Measurements from ENCODE around the gene IGSF9.

The IGSF9 gene

DNA sequence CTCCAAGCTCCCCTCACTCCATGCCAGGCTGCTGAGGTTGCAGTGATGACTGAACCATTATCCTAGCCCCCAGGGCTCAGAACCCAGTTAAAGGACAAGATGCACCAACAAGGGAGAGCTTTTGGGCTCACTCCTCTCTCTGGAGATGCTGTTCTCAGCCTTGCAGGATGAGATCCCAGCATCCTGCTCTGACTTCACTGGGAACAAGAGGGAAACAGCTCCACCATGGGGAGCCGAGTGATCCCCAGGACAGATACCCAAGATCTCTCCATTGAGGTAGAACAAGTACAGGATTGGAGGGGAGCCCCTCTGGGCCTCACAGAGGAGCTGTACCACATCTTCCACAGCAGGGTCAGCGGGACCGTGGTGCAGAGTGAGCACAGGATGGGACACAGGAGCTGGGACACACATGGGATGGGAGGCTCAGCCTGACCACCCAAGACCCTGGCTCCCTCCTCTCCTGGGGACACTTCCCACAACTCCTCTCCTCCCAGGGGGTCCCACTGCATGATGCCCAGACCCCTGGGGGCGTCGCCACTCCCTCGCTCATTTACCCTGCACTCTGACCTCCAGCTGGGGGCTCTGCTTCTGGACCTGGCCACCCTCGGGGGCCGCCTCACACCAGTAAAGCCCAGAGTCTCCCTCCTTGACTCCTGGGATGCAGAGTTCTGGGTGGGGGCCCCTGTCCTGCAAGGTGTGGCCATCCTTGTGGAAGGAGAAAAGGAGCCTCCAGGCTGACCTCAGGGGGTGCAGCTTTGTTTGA lies 27.2 kb upstream of the IGSF9 start:
- DNase-seq, result no peak

DNA sequence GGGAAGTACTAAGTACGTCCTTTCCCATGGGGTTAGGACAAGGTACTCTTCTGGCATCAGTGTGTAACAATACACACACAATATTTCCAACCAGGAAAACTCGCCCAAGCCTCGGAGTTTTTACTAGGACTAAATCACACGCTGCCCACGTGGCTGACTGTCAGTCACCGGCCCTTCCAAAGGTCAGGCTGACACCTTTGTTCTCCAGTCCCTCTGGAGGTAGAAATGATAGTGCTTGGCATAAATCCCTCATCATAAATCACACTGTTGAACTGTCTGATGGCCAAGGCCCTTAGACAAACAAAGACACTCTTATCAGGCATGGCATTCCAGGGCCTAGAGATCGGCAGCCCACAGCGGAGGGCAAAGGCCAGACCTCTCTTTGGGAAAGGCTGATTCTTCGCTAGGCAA lies 25.5 kb upstream of the IGSF9 start:
- DNase-seq, result no peak

DNA sequence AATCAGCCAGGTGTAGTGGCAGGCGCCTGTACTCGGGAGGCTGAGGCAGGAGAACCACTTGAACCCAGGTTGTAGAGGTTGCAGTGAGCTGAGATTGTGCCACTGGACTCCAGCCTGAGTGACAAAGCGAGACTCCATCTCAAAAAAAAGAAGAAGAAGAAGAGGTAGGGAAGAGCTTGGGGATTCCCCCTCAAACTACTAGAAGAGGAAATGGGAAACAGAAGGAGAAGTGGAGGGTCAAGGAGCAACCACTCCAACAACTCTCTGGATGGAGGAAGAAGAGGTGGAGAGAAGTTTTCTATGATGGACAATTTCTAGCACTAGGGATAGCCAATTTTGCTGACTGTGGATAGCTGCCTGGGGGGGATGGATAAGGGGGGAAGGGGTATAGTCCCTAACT lies 23.5 kb upstream of the IGSF9 start:
- DNase-seq, result no peak

DNA sequence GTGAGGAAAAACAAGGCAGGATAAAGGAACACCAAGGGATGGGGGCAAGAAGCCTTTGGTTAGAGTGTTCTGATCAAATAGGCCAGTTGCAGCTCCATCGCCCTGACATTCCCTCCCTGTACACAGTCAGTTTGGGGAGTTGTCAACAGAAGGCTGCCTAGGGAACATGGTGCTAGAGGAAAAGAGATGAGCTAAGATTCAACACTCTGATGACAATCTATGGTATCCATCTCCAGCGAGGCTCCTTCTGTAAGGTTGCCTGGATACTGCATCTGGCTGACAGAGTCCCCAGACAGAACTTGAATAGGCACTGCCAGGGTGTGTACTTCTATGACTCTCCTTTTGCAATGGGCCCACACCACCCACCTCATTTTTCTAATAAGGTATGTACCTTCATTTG lies 19.9 kb upstream of the IGSF9 start:
- no peak for DNase-seq

DNA sequence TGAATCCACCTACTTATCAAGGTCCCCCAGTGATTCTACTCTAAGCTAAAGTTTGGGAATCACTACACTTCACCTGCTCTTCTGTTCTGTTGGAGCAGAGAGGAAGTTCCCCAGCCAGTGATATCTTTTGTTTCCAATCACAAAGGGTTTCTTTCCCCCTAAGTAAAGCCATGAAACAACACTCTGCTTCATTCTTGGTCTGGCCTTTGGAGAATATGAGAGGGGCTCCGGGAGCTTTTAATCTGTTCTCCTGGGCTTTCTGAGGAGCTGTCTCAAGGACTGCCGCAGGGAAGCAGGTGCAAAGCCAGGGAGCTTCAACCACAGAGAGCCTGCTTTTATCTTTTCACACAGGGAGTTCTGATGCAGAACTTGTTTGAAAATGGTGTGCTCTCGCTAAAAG lies 18.7 kb upstream of the IGSF9 start:
- no peak for DNase-seq

DNA sequence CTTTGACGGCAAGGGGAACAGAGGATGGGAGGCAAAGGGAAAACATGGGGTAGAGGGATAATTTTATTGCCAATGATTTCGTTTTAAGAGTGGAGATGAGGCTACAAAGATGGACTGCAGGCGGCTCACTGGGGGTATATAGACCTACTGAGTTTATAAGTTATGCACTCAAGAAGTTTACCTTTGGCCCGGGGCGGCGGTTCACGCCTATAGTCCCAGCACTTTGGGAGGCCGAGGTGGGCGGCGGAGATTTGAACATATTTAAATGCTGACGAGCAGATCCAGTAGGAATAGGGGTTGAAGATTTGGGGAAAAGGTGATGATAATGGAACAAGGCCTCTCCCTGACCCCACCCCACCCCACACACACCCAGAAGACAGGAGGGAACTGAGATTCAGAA lies 16.8 kb upstream of the IGSF9 start:
- DNase-seq, result no peak

DNA sequence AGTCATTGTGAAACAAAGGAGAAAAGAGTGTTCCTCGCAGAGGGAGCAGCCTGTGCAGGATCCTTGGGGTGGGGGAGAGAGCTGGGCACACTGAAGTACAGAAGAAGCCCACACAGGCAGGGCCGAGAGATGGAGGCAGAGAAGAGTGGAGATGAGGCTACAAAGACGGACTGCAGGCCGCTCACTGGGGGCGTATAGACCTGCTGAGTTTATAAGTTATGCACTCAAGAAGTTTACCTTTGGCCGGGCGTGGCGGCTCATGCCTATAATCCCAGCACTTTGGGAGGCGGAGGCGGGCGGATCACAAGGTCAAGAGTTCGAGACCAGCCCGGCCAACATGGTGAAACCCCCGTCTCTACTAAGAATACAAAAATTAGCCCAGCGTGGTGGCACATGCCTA lies 16.2 kb upstream of the IGSF9 start:
- no peak for DNase-seq

DNA sequence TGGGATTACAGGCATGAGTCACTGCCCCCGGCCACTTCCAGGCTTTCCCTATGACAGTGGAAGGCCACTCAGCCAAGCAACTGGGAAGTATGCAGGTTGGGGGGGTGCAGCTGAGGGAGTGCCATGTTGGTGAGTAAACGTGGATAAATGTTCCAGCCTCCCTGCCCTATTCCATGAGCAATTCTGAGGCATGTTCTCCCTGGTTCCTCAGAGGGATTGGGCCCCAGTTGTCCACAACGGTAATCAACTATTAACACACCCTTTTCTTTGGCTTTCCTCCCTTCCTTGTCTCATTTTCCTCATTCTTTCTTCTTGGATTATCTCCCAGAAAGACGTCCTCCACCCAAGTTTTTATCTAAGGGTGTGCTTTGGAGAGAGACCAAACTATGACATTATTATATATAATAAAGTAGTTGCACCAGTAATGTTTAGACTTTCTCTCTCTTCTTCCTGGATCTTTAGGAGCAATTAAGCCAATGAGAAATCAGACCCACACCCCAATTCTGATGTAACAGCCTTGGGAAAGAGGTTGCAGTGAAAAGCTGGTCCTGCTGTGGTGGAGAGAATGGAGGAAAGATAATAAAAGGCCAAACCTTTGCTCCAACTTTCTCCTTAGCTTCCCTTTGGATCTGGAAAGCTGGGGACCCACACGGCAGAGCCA lies 15.4 kb upstream of the IGSF9 start:
- DNase-seq, result no peak

DNA sequence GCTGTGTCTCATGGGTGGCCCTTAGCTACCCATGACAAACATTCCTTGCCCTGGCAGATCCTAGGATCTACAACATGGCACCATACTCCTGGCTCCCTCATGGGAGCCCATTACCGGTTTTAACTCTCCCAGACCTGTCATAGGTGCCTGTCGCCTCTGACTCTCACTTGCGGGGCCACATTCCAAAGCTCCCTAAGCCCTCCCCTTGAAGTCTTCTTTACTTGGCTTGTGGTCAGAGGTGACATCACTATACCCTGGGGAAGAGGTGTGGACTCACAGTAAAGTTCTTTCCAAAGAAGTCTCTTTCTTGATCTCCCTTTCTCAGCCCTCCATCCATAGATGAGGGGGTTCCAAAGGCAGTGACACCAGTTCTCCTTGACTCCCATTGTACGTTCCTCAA lies 14.0 kb upstream of the IGSF9 start:
- DNase-seq, result no peak

DNA sequence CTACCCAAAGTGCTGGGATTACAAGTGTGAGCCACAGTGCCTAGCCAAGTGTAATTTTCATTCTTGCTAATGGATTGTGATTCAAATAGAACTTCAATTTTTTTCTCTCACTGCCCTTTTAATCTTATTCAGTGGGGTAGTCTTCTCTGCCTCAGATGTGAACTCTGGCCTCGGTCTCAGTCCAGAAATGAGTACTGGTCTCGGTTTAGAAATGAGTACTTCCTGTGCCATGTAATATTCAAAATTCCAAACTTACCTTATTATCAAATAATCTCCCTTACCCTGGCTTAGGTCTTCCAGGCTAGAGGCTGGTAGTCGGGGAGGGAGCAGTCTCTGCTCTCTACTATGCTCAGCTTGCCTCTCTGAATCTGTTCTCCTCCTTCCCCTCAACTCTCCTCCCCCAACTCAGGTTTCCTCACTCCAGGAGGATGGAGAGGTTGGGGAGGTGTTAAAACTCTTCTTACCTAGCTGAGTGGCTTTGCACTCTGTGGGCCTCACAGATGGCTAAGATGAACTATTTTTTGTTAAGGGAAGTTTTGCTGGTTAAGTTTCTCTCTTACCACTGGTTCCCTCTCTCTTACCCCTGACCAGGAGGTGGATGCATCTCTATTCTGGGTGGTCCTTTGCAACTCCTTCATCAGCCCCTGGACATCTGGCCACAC lies 13.4 kb upstream of the IGSF9 start:
- DNase-seq, result no peak

DNA sequence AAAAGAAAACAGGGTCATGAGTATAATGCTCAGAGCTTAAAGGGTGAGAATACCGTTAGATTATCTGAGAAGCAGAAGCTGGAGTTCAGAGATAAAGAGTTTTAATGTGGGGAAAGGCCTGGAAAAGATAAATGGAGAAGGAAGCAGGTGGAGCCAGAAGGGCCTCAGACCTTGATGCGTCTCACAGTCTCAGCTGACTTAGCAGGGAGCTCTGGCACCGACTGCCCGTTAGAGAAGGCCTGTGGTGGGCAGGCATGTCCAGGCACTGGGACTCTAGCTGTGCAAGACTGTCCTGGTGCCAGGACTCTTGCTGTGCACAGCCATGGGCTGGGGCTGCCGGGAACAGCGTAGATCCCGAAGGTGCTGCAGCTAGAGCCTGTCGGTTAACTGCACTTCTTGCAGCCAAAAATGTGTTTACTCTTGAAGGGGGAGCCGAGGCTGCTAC lies 12.4 kb upstream of the IGSF9 start:
- no peak for DNase-seq

DNA sequence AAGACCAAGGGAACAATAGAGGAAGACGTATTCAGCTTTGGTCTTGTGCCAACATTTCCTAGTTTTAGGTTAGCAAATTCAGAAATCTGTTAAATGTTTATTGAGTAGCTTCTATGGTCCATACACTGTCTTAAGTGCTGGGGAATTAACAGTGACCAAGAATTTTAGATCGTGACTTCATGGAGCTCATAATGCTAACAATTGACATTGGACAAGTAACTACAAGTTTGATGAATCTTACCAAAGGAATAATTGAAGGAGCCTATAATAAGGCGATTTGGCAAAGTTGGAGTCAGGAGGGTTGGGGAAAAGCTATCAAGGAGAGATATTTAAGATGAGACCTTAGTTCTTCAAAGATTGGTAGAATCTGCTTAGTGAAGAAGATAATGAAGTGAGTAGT lies 10.0 kb upstream of the IGSF9 start:
- DNase-seq, result no peak

DNA sequence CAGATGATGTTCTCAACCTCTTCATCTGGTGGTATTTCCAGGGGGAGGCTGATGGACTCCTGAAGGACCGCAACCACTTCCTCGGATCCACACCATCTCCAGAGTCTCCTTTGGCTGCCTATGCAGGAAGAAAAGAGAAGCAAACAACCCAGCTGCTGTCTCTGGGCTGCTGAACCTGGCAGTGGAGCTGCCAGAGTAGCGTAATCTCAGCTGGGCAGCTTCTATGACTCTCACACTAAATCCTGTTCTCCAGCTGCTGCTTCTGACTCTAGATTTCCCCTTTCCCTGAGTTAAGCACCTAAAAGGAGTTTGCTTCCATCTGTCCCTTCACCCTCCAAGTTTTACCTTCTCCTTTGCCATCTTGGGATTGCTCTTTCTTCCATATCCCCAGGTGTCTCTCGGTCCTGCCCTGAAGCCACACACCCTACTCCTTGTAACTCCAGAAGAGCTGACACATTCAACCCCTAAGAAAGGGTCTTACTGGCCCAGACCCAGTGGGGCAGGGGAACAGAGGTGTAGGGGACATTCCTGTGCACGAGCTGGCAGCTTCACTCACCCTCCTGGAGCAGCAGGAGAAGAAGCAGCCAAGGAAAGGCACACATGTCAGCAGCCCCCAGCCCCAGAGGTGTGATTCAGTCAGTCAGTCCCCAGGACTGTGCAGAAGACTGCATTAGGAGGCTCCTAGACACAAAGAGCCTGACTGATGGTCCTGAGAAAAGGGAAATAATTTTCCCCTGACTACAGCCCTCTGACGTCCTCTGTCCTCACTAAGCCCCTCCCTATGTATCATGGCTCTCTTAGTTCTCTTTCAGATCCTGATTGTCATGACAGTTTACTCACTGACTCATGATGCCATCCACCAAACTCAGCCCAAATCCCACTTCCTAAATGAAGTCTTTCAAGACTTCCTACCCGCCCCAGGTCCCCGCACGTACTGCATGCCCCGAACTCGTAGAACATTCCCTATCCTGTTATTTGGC lies 8.4 kb upstream of the IGSF9 start, which contains the start of gene SLAMF9:
TSS of gene SLAMF9 (minus strand) at position 702 of the 980 bp plus-strand sequence. CDS start at position 602, 100 bp downstream.
- DNase-seq, result no peak

DNA sequence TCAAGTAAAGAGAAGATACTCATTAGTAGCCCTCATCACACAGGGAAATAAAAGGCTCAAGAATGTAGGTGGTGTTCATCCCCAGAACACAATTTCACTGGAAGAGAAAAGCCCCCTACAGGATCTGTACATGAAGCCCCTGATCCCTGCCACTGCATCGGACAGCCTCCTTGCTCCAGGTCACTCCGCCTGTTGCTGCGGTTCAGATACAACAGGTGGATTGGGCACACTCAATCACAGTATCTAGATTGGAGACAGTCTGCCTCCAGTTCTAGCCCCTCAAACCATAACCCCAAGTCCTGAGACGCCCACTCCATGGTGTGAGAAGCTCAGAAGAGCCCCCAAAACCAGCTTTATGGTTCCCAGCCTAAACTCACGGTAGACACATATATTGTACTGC lies 7.5 kb upstream of the IGSF9 start:
- DNase-seq, result no peak

DNA sequence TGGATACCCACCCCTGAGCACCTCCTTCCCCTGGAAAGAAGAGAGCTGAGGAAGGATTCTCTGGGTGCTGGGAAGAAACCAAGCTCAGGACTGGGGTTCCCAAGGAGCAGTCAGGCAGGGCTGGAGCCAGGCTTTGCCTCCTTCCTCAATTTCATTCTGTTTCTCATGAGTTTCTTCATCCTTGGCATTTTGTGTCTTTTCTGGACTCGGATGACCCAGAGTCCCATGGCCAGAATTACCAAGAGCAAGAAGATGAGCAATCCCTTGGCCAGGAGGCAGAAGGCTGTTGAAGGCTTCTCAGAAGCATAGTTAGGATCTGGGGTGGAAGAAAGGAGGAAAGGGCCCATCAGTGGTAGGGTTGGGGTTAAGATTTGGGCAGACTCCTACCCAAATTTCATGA lies 6.1 kb upstream of the IGSF9 start:
- no peak for DNase-seq

DNA sequence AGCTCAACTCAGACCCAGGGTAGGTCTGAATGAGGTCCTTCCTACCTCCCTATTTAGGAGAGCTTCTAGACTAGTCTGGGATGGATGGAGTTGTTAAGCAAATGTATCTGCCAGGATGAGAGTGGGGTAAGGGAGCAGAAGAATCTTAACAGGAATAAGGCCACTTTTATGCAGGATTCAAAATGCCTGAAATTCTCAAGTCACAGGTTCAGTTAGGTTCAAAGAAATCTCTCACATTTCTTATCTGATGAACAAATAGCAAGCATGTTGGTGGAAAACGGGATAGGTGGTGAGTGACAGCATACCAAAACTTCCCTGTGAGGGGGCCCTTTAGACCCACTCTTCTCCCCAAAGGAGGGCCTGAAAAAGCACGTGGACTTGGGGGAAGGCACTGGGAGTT lies 5.6 kb upstream of the IGSF9 start:
- DNase-seq, result no peak

DNA sequence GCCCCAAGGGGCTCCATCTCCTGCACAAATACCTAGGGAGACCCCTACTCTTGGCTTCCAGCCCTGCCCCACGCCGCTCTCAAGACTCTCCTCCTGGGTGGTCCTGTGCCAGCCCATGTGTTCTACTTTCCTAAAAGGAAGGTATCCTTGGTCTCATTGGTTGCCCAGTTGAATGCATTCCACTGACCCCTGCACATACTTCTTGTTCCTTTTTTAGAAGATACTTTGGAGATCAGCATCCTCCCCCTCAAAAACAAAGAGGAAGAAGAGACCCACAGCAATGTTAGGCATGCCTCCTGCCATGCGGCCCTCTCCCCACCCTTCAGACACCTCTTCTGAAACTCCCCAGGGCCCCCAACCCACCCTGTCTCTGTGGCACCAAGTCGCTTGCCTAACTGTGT lies 4.6 kb upstream of the IGSF9 start:
- no peak for DNase-seq

DNA sequence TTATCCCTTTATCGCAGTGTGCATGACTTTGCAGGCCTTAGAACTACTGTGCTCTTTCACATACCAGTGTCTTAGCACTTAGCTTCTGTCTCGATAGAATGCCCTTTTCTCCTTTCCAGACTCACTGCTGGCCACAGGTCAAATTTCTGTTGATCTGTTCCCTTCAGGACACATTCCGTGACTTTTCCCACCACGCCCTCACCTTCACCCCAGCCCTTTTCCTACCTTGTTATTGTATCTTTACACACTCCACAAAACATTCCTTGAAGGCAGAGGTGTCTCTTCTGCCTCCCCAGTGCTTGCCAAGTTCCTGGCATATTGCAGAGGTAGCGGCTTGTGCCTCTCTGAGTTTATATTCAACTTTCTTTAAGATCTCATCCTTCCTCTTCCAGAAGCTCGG lies 3.7 kb upstream of the IGSF9 start:
- no peak for DNase-seq

DNA sequence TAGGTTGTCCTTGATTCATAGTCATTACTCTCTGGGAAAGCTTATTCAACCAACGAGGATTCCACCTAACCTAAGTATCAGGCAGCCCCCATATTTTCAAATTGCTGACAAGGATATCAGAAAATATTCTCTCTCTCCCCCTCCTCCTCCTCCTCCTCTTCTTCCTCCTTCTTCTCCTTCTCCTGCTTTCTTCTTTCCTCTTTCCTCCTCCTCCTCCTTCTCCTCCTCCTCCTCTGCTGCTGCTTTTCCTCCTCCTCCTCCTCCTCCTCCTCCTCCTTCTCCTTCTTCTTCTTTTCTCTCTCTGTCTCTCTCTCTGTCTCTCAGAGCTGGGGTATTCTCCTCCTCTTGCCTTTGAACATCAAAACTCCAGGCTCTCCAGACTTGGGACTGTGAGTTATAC lies 2.5 kb upstream of the IGSF9 start:
- DNase-seq, result no peak

DNA sequence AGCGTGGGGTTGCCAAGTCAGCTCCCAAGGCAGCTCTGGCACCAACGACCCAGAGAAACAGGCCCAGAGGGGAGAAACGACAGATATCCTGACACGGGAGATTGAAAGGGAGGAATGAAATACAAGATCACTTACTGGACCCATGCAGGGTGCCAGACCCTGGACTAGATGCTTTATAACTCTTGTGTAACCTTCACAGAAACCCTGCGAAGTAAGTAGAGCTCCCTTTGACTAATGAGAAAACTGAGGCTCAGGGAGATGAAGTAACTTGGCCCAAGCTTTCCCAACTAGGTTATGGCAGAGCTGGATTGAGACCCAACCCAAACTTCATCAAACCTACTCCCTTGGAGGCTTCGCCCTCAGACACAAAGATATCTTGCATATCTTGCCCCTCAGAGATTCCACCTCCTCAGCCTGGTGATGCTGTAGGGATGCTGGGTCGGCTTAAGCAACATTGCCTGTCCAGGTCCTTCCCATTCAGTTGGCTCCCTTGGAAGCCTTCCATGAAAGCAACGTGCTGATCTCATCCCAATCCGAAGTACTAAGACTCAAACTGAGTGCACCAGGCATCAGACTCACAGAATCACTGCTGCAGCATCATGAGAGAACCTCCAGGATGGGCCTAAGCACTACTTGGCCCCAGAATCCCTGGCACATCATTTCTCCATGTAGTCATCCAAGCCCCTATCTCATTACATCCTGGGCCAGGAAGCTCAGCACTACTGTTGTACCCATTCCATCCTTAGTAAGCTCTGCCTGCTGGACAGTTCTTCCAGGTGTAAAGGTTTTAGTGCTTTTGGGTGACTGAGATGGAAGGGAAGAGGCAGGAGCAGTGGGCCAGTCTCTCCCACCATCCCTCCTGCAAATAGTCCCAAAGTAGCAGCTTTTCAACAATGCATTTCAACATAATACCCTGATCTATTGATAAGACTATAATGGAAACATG lies 1.1 kb upstream of the IGSF9 start:
- DNase-seq, result no peak

DNA sequence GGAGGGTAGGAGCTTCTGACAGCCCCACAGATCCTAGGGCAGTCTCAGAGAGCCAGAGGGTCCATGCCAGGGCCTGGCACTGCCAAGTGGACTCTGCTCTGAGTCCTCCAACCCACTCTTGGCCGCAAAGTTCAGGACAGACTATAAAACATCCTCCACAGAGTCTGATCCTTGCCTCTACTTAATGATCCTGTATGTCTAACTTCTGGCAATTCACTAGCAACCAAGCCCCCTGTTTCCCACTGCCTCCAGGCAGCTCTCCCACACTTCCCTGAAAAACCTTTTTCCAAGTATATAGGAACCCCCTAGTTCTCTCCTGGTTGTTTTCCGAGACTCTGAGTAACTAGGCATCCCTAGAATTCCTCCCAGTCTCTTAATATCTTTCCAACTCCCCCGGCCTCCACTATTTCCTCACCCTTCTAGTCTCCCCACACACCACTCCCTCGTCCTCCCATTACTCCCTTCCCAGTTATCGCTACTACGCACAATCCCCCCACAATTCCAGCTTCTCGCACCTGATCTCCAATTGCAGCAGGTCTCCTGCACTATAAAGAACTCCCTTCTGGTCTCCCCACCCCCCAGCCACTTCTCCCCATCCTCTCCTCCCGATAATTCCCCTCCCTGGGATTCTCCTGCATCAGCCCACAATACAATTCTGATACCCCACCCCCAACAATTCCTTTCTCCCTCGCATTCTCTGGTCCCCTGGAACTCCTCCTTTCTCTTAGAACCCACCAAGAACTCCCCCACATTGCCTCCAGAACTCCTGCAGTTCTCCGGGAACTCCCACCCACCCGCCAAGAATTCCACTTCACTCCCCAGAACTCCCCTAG lies 574 bp downstream of the IGSF9 start:
- no peak for DNase-seq
